Measurements from ENCODE around the gene DUSP16.
"Not testable (repeated sequence)": the region's sequence is repeated elsewhere in the genome, so short reads cannot be mapped to it uniquely, and the experiment has no call there.

Gene DUSP16

DNA sequence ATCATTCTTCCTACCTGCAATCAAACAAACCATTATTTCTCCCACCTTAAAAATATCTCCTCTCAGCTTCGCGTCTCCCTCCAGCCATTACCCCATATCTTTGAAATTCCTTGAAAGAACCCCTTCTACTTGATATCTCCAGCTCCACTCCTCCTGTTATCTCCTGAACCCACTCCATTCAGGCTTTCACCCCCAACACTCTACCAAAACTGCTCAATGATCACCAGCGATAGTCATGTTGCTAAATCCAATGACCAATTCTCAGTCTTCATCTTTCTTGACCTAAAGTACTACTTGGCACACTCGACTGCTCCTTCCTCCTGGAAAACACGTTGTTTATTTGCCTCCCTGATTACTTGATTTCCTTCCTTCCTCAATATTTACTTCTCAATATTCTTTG lies 70.1 kb downstream of the DUSP16 start:
- no peak for DNase-seq (ENCODE audit: low read depth)

DNA sequence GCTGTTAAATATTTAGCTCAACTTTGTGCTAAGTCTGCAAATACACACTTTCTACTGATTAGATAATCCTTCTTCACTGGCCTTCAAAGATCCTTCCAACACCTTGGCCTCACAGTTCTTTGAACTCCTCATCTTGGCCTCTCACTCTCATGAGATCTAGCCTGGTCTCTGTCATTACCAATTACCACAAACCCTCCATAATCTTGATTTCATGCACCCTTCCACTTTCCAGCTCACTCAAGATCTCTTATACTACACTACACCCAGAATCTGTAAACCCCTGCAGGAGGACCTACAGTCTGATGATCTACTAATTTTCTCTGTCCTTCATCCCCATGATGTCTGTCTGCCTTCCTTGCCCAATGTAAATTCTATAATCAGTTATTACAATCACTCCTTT lies 71.1 kb downstream of the DUSP16 start:
- DNase-seq (ENCODE audit: low read depth) = no peak

DNA sequence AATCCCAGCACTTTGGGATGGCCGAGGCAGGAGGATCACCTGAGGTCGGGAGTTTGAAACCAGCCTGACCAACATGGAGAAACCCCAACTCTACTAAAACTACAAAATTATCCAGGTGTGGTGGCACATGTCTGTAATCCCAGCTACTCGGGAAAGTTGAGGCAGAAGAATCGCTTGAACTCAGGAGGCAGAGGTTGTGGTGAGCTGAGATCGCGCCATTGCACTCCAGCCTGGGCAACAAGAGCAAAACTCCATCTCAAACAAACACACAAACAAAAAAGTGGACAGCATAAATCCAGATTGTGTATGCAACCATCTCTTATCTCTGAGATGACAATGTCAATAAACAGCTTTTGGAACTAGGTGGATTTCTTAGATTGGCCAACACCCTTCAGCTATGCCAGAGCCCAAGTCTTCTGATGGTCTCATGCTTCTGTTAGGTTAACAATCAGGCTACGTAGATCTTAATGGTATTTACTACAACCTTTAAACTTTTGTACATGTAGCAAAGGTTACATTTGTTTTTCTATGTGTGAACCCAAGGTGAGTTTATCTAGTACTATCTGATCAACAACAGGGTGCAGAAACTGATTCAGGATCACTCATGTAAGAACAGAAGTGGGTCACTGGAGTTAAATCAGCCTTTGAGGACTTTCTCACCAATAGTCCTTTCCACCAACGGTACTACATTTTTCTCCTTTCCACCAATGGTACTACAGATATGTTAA lies 73.7 kb downstream of the DUSP16 start:
- no peak for DNase-seq (ENCODE audit: low read depth)

DNA sequence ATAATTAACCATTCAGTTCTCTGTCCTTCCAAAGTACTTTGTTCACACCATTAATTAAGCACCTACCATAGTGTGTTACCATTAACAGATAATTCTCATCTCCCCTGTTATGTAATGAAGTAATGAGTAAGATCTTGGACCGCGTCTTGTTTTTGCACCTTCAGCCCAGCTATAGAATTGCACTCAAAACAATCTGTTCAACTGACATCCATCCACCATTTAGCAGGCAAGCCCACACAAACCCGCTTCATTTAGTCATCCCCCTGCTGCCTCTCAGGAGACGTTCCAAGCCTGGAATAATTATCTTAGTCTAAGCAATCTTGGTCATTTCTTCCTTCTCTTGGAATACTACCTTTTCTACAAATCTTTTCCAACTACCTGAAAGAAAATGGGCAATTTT lies 74.4 kb downstream of the DUSP16 start:
- DNase-seq (ENCODE audit: low read depth) = no peak

DNA sequence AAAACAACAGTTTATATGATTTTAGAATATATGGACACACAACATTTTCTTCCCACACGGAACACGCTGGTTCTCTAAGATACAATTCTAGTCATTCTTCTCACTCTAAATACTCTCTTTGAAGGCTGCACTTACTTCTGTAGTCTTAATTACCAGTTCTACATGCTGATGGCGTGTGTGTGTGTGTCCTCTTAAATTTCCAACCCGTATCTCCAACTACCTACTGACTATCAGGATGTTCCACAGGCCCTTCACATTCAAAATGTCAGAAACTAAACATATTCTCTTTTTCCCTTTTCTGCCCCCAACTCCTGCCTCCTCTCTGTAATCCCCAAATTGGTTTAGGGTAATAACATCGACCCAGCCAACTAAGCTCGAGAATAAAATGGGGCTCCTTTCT lies 75.2 kb downstream of the DUSP16 start:
- no peak for DNase-seq (ENCODE audit: low read depth)

DNA sequence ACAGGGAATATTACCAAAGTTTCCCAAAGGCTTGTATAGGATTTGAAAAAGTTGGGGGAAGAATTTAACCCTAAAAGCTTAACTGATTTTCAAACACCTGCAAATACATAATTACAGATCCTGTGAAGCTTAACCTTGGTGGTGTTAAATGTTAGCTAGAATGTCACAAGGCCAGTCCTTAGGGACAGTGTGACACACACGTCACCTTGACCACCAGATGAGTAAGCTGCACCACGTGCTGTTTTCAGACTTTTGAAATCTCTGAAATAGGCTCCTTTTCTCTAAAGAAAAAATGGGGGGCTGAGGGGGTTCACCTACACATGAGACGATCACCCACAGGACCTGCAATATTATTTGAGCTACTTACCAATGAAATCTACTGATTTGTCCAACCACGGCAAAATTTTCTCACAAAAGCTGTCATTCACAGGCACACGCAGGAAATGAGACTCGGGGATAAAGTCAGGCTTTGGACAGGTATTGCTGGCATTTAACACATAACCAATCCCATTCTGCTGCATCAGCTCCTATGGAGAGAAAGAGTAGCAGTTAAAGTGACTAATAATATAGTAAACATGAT lies 75.9 kb downstream of the DUSP16 start:
- no peak for DNase-seq (ENCODE audit: low read depth)

DNA sequence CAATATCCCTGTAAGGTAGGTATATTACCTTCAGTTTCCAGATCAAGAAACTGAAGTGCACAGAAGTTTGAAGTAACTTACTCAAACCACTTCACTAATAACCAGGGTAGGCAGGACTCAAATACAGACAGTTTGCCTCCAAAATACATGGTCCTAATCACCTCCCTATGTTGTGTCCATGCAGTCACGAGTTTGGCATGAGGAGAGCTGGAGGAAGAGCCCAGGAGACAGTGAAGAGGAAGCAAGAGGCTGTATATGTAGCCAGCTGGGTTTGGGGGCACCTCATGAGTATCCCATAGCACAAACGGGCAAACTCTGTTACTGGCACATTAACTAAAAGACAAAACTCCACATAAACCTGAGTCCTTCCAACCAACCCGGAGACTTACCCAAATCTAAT lies 79.2 kb downstream of the DUSP16 start:
- no peak for DNase-seq (ENCODE audit: low read depth)

DNA sequence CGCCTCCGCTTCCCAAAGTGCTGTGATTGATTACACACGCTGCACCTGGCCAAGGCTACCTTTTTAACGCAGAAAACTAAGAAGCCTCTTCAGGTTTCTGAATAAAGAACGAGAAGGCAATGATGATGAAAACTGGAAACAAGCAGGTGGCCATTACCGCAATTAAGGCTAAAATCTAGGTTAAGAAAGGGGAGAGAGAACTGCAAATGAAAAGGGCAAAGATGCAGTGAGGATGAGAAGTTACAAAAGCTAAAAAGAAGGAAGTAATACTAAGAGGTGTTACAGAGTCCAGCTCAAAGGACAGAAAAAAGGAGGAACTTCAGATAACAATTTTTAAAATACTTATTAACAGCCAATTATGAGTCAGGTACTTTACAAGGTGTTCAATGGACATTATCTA lies 79.7 kb downstream of the DUSP16 start:
- no peak for DNase-seq (ENCODE audit: low read depth)

DNA sequence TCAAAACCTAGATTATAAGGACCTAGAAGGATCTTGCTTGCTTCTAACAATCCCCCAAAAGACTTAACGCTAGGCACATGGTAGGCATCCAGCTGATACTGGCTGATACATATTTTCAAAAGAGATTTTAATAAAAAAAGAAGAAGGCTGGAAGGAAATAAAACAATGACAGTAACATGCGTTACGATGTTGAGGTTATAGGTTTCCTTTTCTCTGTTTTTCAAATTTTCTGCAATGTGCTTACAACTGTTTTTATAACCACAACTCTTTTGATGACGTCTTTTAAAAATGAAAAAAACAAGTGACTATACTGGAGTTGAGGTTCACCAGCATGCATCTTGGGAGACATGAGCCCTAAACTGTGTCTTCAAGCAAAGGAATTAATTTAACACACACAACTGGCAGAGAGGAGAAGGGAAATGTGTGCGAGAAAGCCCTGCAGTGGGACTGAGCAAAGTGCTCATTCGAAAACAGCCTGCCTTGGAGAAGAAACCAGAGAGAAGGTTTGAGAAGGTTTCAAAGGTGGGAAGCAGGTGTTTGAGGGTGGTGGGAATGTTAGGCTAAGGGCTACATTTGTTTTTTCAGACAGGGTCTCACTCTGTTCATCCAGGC lies 80.4 kb downstream of the DUSP16 start:
- DNase-seq (ENCODE audit: low read depth) = no peak

DNA sequence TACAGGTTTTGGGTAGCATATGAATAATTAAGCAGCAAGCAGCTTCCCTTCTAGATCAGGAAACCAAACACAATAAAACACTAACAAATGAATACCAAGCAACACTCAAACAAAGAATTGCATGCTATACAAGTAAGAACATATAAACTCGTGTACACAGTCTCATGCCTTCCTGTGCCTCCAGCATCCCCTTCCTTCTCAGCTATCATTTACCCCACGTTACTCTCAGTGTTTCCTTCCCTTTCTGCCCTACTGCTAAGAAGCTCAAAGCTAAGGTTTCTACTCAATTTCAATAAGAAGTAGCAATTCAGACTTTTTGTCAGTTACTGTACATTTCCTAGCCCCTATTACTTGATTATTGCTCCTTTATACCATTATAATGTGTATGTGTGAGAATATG lies 81.0 kb downstream of the DUSP16 start:
- DNase-seq (ENCODE audit: low read depth) = no peak

DNA sequence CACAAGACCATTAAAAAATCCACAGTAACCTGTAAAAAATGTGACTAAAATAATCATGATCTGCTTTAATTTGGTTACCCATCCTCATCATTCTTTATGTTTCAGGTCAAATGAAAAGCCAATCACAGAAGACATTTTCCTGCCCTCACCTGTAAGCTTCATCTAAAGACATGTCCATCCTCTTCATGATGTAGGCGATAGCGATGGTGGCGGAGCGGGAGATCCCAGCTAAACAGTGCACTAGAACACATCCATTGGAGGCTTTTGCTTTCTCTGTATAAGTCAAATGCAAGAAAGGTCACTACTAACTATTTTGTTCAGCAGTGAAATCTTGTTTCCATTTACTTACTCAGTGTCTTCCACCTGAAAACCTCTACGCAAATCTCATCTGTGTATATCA lies 82.6 kb downstream of the DUSP16 start:
- no peak for DNase-seq (ENCODE audit: low read depth)

DNA sequence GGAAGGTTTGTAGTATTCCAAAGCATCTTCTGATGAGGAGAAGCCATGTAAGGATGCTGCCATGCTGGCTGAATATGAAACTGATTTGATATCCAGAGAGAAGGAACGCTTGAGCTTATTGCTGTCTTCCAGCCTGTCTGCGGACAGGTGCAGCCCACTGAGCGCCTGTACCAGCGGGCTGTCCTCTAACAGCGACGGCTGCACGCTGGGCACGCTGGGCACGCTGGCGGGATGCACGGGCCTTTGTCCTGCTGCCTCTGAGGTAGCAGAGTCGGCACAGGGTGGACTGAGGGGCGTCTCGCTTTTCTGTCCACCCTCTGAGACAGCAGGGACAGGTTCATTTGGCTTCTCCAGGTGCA lies 85.2 kb downstream of the DUSP16 start:
- DNase-seq (ENCODE audit: low read depth) = no peak

DNA sequence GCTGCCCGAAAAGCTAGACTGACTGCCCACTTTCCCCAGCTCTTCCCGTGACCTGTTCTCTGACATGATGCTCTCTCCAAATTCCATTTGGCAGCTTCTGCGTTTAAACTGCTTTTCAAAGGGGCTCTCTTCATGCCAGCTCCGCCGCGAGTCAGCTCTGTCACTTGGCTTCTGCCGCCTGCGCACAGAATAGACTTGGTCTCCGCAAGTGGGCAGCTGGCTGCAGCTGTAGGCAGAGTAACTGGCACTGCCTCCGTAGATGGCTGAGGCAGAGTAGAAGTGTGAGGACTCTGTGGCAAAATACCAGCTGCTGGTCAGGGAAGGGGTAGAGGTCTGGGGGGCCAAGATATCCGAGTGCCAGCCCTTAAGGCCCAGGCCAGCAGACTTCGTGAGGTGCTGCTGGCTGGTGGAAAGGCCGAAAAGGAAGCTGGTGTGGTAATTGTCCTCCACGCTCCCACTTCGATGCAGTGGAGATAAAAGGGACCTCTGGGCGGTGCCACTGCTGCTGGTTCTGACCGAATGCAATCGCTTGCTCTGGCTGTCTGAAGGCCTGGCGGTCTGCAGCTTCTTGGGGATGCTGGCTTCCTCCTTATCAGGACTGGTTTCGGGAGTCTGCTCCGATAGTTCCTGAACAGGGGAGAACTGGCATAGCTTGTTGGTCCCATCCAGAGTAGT lies 85.7 kb downstream of the DUSP16 start:
- DNase-seq (ENCODE audit: low read depth) = no peak

DNA sequence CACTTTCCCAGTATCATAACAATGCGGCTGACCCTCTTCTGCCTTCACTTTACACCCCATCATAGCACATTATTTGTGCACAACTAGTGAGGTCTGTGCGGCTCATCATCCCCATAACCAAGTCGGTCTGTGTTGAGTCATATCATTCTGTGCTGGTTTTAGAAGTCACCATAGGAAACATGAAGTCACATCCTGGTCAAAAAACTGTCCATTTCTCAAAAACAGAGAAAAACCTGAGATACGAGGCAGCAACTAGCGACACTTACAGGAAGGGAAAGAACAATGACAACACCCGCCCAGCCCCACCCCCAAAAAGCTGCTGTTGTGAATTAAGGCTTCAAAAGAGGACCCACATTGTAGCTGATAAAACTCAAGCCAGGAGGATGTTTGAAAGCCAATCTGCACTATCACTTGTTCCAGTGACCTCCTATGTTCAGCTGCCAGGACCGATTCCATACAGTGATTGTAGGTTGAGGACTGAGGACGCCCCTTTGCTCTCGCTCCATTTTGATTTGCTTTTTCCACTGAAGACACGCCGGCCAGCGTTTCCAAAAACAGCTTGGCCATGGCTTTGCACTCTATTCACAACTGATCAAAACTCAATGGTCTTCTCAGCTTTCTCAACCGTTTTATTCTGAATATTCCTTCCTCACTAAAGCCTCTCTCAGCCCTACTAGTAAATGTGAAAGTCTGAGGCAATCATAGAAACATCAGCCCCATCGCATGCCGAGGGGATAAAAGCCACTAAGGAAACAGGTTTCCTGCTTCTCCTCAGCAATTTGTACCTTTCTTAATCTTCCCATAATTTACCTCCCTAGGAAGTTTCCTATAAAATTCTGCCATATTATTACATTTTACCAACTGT lies 87.5 kb downstream of the DUSP16 start:
- DNase-seq (ENCODE audit: low read depth) = peak; percentile 29

DNA sequence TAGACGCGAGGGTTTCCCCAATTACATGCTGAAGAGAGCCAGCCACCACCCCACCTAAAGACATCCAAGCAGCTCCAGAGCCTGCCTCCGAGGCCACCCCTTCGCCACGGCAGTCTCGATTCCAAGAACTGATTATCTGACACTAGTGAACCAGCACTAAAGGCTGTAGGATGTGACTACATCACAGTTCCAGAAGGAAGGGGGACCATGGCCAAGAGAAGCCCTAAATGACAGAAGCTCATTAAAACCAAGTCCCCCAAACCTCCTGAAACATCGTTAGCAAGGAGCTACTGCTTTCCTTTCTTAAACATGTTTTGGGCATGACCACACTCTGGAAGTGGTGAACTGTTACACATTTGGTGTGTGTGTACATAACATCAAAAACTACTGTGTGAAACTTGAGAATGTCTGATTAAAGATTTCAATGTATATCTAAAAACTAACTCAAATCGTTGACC lies 88.2 kb downstream of the DUSP16 start:
- no peak for DNase-seq (ENCODE audit: low read depth)

DNA sequence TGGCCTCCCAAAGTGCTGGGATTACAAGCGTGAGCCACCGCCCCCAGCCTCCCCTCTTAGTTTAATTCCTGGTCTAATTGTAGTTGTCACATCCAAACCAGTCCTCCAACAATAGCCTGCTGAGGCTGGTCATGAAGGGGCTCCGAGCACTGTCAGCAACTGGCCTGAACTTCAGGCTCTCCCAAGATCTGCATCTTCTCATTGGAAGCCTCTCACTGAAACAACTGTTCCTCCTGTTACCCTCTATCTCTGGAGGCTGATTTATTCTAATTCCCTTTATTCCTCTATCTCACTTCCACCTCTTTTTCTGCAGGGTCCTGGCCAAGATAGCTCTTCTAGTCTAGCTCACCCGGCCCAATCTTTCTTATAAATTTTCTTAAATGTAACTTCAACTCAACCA lies 89.4 kb downstream of the DUSP16 start:
- no peak for DNase-seq (ENCODE audit: low read depth)

DNA sequence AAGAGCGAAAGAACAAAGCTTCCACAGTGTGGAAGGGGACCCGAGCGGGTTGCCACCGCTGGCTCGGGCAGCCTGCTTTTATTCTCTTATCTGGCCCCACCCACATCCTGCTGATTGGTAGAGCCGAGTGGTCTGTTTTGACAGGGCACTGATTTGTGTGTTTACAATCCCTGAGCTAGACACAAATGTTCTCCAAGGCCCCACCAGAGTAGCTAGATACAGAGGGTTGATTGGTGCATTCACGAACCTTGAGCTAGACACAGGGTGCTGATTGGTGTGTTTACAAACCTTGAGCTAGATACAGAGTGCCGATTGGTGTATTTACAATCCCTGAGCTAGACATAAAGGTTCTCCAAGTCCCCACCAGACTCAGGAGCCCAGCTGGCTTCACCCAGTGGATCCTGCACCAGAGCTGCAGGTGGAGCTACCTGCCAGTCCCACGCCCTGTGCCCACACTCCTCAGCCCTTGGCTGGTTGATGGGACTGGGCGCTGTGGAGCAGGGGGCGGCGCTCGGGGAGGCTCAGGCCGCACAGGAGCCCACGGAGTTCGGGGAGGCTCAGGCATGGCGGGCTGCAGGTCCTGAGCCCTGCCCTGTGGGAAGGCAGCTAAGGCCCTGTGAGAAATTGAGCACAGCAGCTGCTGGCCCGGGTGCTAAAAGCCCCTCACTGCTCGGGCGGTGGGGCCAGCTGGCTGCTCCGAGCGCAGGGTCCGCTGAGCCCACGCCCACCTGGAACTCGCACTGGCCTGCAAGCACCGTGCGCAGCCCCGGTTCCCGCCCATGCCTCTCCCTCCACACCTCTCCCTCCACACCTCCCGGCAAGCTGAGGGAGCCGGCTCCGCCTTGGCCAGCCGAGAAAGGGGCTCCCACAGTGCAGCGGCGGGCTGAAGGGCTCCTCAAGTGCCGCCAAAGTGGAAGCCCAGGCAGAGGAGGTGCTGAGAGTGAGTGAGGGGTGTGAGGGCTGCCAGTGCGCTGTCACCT lies 90.4 kb downstream of the DUSP16 start:
- not testable (repeated sequence) for DNase-seq (ENCODE audit: low read depth)

DNA sequence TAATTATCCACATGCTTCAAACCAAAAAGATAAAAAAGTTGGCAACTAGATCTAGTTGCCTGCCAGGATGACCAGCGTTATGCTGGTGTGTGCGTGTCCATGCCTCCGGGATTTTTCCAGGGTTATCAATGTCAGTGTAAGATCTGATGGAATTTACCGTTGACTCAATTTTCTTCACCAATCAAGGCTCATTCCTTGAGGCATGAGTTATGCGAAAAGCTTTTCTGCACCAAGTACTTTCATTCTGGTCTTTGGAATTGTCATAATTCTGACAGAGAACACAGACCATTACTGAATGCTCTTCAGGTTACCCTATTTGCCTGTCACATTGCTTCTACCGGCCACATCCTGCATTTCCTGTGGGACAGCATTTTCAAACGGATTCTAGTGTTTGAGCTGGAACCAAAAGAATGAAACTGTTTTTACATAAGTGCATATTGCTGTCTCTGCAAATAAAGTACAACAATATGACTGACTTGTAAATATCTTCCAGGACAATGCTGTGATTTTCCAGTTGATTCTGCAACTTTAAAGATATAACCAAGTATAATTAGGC lies 91.8 kb downstream of the DUSP16 start:
- DNase-seq (ENCODE audit: low read depth) = no peak

DNA sequence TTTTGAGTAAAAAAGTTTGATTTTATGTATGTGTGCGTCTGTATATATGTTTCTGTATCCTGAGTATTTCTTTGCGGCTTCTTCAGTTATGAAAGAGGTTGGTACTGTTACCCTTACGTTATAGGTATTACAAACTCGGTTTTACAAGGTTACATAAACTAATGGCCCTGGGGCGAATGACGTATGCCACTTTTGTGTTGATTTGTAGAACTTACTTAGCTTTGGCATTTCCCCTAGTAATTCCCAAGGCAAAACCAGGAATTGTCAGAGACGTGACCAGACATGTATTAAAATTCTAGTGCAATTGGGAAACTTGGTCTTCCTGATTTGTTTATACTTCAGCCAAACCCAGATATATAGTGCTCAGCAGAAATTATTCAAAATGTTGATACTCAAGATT lies 93.3 kb downstream of the DUSP16 start:
- DNase-seq (ENCODE audit: low read depth) = no peak

DNA sequence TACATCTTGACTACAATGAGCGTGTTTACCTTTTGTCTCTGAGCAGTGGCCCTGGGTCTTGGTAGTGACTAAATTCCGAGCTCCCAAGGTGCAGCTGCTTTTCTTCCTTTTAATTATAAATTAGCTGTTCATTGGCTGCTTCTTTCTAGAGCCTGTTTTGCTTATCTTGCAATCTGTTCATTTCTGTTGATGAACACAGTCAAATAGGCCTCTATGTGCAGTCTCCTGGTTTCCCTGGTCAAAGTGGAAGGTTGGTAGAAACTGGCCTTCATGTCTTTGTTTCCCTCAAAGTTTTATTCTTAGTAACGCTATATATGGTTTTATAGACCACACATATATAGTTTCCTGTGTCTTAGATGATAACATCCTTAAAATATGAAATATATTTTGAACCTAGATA lies 94.1 kb downstream of the DUSP16 start:
- DNase-seq (ENCODE audit: low read depth) = no peak

Measured in activated T-helper 1 cell treated with Interleukin-2 at 50 U/mL for 16 hours (primary cell).